HepG2 (cell line): Measurements from ENCODE around the gene MFSD11. TPM values are rescaled to one million over a fixed set of nuclear protein-coding genes. Genes with fewer than 3 reads are reported as not detected.

ENCODE experiments used
- ARID2 ChIP-seq: sonication (generic); formaldehyde crosslinking; IDR thresholded peaks from 2 replicates; pipeline ENCODE4 v1.8.1; 2022; ENCODE audit warnings: mild to moderate bottlenecking, missing genetic modification reagents, borderline replicate concordance
- CEBPB ChIP-seq: IDR thresholded peaks from 2 replicates; pipeline ENCODE4 v1.6.1; 2011; ENCODE audit warnings: low read depth, low read length, improper control_type of control experiment, borderline replicate concordance
- DNMT1 ChIP-seq: sonication (generic); formaldehyde crosslinking; IDR thresholded peaks from 2 replicates; pipeline ENCODE4 v1.5.1; 2020; ENCODE audit warnings: mild to moderate bottlenecking, missing genetic modification reagents
- GTF2F1 ChIP-seq: fragments of 150-350 bp; IDR thresholded peaks from 2 replicates; pipeline ENCODE4 v1.6.1; 2014; ENCODE audit warnings: low read length
- ISX ChIP-seq: sonication (generic); formaldehyde crosslinking; conservative IDR thresholded peaks from 2 replicates; pipeline ENCODE4 v1.5.0; 2020; ENCODE audit warnings: missing genetic modification reagents
- JARID2 ChIP-seq: sonication (generic); formaldehyde crosslinking; IDR thresholded peaks from 2 replicates; pipeline ENCODE4 v1.8.1; 2023; ENCODE audit warnings: missing genetic modification reagents, inconsistent platforms; ENCODE audit not compliant: insufficient replicate concordance
- KLF9 ChIP-seq: IDR thresholded peaks from 2 replicates; pipeline ENCODE4 v1.6.1; 2016; ENCODE audit warnings: low read depth
- MED13 ChIP-seq: sonication (generic); formaldehyde crosslinking; IDR thresholded peaks from 2 replicates; pipeline ENCODE4 v1.5.0; 2020; ENCODE audit warnings: missing genetic modification reagents
- NFKBIZ ChIP-seq: IDR thresholded peaks from 2 replicates; pipeline ENCODE4 v1.6.1; 2018; ENCODE audit warnings: missing genetic modification reagents, missing compliant biosample characterization
- PAWR ChIP-seq: sonication (generic); formaldehyde crosslinking; IDR thresholded peaks from 2 replicates; pipeline ENCODE4 v1.4.0; 2020; ENCODE audit warnings: missing genetic modification reagents, mild to moderate bottlenecking, borderline replicate concordance
- ZNF12 ChIP-seq: sonication (generic); formaldehyde crosslinking; IDR thresholded peaks from 2 replicates; pipeline ENCODE4 v1.5.0; 2020; ENCODE audit warnings: missing genetic modification reagents
- ZNF432 ChIP-seq: sonication (generic); formaldehyde crosslinking; IDR thresholded peaks from 2 replicates; pipeline ENCODE4 v1.5.0; 2020; ENCODE audit warnings: missing genetic modification reagents, mild to moderate bottlenecking, borderline replicate concordance
- ZNF569 ChIP-seq: sonication (generic); formaldehyde crosslinking; IDR thresholded peaks from 2 replicates; pipeline ENCODE4 v1.5.0; 2020; ENCODE audit warnings: mild to moderate bottlenecking, missing genetic modification reagents, moderate library complexity, borderline replicate concordance
- ZNF678 ChIP-seq: sonication (generic); formaldehyde crosslinking; IDR thresholded peaks from 2 replicates; pipeline ENCODE4 v1.4.0; 2020; ENCODE audit warnings: mild to moderate bottlenecking, missing genetic modification reagents
- ZNF781 ChIP-seq: sonication (generic); formaldehyde crosslinking; IDR thresholded peaks from 2 replicates; pipeline ENCODE4 v1.5.1; 2020; ENCODE audit warnings: borderline replicate concordance, mild to moderate bottlenecking, missing genetic modification reagents; ENCODE audit errors: not compliant biosample characterization
- ZNF790 ChIP-seq: sonication (generic); formaldehyde crosslinking; IDR thresholded peaks from 2 replicates; pipeline ENCODE4 v1.8.0; 2022; ENCODE audit warnings: missing genetic modification reagents, mild to moderate bottlenecking, borderline replicate concordance
- polyA plus RNA-seq, 8 experiments: library from polyadenylated mRNA; depleted of rRNA in 3 of 8; stranded (reverse) in 7 of 8; unstranded in 1 of 8; fragments of >200 nt; fragmentation: Illumina TruSeq in 4 of 8; extraction: Trizol in 4 of 8; gene quantifications; 2 replicates each; pipeline versions ENCODE4 v1.2.1 to v1.2.3, GENCODE V29; 2011 to 2016; ENCODE audit warnings: low read depth in 4 of 8, missing spikeins in 1 of 8, mixed read lengths in 1 of 8; ENCODE audit not compliant: insufficient read depth in 1 of 8
- total RNA-seq, 5 experiments: library from RNA; depleted of rRNA; stranded (reverse); fragments of >200 nt; fragmentation: Illumina TruSeq; extraction: Trizol; gene quantifications; 2 replicates each; pipeline ENCODE4 v1.2.3, GENCODE V29; 2016; ENCODE audit warnings: low read depth in 1 of 5
- TF ChIP-seq, protein P1 (sequence below): IDR thresholded peaks from 2 replicates; pipeline ENCODE4 v1.4.0; 2020; ENCODE audit warnings: mild to moderate bottlenecking, missing genetic modification reagents
- TF ChIP-seq, protein P2 (sequence below): sonication (generic); formaldehyde crosslinking; conservative IDR thresholded peaks from 2 replicates; pipeline ENCODE4 v1.8.1; 2023; ENCODE audit warnings: missing genetic modification reagents
- TF ChIP-seq, protein P3 (sequence below): fragments of 450-650 bp; IDR thresholded peaks from 2 replicates; pipeline ENCODE4 v1.6.1; 2016
- TF ChIP-seq, protein P4 (sequence below): IDR thresholded peaks from 2 replicates; pipeline ENCODE4 v1.6.1; 2012; ENCODE audit warnings: inconsistent platforms
- TF ChIP-seq, protein P5 (sequence below): sonication (generic); formaldehyde crosslinking; IDR thresholded peaks from 2 replicates; pipeline ENCODE4 v1.8.0; 2022; ENCODE audit warnings: mild to moderate bottlenecking, missing genetic modification reagents, moderate library complexity

The MFSD11 gene
- total and polyA plus RNA-seq, 2 of the 13 experiments (the other 11 are each of a cell fraction or from before 2014, with no cell fraction given), result 26.1 to 36.3 TPM

DNA sequence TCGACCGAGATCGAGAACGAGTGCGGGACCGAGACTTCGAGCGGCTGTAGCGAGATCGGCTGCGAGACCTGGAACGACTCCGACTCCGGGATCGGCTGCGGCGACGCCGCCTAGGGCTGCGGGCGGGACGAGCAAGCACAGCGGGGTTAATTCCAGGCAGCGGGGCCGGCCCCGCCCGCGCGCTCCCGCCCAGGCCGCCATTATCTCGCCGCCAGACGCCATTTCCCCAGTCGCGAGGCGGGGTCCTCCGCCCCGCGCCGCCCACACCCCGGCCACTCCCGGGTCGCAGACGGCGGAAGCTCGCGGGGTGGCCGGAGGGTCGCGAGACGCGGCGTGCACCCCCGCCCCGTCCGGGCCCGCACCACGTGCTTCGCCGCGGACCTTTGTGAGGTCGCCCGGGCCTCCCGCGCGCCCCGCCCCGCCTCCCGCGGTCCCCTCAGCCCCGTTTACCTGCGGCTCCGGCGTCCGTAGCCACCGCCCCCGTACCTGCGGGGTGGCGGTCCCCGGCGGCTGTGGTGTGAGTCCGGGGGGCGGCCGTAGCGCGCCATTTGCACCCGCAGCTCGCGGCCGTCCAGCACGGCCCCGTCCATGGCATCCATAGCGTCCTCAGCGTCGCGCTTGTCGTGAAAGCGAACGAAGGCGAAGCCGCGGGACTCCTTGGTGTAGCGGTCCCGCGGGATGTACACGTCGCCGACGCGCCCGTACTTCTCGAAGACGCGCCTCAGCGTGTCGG lies 1.4 kb upstream of the MFSD11 start (continued):
- no peak for TF ChIP-seq ZNF432 (CRISPR knock-in tag)
- TF ChIP-seq ARID2 (CRISPR knock-in tag), result peak; percentile 4; the same call in 1 of the 2 replicates
- no peak for TF ChIP-seq ZNF781 (CRISPR knock-in tag)
- TF ChIP-seq ZNF678, result no peak
- TF ChIP-seq, protein P1, sequence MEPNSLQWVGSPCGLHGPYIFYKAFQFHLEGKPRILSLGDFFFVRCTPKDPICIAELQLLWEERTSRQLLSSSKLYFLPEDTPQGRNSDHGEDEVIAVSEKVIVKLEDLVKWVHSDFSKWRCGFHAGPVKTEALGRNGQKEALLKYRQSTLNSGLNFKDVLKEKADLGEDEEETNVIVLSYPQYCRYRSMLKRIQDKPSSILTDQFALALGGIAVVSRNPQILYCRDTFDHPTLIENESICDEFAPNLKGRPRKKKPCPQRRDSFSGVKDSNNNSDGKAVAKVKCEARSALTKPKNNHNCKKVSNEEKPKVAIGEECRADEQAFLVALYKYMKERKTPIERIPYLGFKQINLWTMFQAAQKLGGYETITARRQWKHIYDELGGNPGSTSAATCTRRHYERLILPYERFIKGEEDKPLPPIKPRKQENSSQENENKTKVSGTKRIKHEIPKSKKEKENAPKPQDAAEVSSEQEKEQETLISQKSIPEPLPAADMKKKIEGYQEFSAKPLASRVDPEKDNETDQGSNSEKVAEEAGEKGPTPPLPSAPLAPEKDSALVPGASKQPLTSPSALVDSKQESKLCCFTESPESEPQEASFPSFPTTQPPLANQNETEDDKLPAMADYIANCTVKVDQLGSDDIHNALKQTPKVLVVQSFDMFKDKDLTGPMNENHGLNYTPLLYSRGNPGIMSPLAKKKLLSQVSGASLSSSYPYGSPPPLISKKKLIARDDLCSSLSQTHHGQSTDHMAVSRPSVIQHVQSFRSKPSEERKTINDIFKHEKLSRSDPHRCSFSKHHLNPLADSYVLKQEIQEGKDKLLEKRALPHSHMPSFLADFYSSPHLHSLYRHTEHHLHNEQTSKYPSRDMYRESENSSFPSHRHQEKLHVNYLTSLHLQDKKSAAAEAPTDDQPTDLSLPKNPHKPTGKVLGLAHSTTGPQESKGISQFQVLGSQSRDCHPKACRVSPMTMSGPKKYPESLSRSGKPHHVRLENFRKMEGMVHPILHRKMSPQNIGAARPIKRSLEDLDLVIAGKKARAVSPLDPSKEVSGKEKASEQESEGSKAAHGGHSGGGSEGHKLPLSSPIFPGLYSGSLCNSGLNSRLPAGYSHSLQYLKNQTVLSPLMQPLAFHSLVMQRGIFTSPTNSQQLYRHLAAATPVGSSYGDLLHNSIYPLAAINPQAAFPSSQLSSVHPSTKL, result no peak
- TF ChIP-seq, protein P2, sequence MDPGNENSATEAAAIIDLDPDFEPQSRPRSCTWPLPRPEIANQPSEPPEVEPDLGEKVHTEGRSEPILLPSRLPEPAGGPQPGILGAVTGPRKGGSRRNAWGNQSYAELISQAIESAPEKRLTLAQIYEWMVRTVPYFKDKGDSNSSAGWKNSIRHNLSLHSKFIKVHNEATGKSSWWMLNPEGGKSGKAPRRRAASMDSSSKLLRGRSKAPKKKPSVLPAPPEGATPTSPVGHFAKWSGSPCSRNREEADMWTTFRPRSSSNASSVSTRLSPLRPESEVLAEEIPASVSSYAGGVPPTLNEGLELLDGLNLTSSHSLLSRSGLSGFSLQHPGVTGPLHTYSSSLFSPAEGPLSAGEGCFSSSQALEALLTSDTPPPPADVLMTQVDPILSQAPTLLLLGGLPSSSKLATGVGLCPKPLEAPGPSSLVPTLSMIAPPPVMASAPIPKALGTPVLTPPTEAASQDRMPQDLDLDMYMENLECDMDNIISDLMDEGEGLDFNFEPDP (CRISPR knock-in tag), result no peak
- TF ChIP-seq, protein P3, sequence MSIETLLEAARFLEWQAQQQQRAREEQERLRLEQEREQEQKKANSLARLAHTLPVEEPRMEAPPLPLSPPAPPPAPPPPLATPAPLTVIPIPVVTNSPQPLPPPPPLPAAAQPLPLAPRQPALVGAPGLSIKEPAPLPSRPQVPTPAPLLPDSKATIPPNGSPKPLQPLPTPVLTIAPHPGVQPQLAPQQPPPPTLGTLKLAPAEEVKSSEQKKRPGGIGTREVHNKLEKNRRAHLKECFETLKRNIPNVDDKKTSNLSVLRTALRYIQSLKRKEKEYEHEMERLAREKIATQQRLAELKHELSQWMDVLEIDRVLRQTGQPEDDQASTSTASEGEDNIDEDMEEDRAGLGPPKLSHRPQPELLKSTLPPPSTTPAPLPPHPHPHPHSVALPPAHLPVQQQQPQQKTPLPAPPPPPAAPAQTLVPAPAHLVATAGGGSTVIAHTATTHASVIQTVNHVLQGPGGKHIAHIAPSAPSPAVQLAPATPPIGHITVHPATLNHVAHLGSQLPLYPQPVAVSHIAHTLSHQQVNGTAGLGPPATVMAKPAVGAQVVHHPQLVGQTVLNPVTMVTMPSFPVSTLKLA, result no peak
- no peak for TF ChIP-seq JARID2 (CRISPR knock-in tag)
- TF ChIP-seq DNMT1 (CRISPR knock-in tag), result no peak; the same call in none of the 2 replicates
- TF ChIP-seq, protein P4, sequence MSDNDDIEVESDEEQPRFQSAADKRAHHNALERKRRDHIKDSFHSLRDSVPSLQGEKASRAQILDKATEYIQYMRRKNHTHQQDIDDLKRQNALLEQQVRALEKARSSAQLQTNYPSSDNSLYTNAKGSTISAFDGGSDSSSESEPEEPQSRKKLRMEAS, result peak; percentile 61
- TF ChIP-seq ISX (CRISPR knock-in tag), result peak; percentile 78
- TF ChIP-seq MED13 (CRISPR knock-in tag), result no peak; the same call in 1 of the 2 replicates
- no peak; the same call in 1 of the 2 replicates for TF ChIP-seq ZNF569 (CRISPR knock-in tag)
- no peak for TF ChIP-seq ZNF12 (CRISPR knock-in tag)
- no peak; the same call in 1 of the 2 replicates for TF ChIP-seq ZNF790 (CRISPR knock-in tag)
- TF ChIP-seq, protein P5, sequence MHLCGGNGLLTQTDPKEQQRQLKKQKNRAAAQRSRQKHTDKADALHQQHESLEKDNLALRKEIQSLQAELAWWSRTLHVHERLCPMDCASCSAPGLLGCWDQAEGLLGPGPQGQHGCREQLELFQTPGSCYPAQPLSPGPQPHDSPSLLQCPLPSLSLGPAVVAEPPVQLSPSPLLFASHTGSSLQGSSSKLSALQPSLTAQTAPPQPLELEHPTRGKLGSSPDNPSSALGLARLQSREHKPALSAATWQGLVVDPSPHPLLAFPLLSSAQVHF (CRISPR knock-in tag), result no peak; the same call in 1 of the 2 replicates
- TF ChIP-seq NFKBIZ, result no peak
- no peak for TF ChIP-seq CEBPB
- TF ChIP-seq PAWR (CRISPR knock-in tag), result no peak
- no peak for TF ChIP-seq KLF9
- no peak for TF ChIP-seq GTF2F1
